Activated CD4-positive, CD25-positive, alpha-beta regulatory T cell treated with anti-CD3 and anti-CD28 coated beads, Interleukin-2, amount 50 U/mL, for 24 hours (primary cell): Measurements from ENCODE around the gene BIN1.
A peak's percentile ranks its signal among the peaks of the same experiment; 100 is the strongest.

Experiments used
- ATAC-seq, 2 donors: fragments of 150-1000 bp; cut with Tn5 transposase; one replicate each; pipeline ENCODE4 v1.10.0; 2021; ENCODE audit warnings: mild to moderate bottlenecking in 1 of 2, moderate library complexity in 1 of 2

Gene BIN1

GRCh38 chr2:127106991-127107621 is at the start of gene BIN1:
Gene BIN1, minus strand, starts transcription at chr2:127107154. Its CDS starts 211 bp downstream, at chr2:127106943.
- ATAC-seq, result peak; percentile 88 to 91

DNA sequence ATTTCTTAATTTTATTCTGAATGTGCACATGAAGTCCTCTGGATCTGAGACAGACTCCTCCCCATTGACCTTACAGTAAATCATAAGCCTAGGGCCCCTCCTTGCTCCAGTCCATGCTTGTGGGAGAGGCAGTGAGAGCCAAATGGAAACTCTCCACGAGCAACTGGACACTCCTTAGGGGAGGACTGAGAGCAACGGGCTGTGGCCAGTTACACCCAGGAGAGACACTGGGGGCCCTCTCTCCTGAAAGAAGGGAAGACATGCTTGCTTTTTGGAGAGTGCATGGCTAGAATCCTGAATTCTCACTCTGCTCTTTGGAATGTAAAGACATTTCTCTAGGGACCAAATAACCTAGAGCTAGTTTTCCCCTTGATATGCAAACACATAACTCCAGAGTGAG is 49.0 kb upstream of the BIN1 start:
- ATAC-seq, result no peak

- ATAC-seq, result no peak
These were observed 48.2 kb upstream of the BIN1 start for GRCh38 chr2:127155028-127155581.

GRCh38 chr2:127154396-127154795 is 47.4 kb upstream of the BIN1 start:
- no peak for ATAC-seq

GRCh38 chr2:127153691-127154158 is 46.8 kb upstream of the BIN1 start:
- ATAC-seq, result no peak

DNA sequence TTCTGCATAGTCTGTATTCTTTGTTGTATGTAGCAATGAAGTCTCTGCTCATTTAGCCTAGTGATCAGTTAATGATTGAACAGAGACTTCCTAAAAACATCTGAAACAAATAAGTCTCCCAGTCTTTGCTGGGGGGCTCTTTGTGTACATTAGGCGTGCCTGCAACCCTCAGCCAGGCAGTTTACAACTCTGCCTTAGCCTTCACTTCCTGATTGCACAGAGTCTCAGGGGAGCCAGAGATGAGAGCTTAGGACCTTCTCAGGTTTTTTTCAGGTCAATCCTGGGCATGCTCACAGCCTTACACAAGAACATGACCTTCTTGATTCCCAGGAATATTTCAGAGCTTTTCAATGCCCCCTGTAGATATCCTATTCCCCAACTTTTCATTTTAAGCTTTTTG is 44.0 kb upstream of the BIN1 start:
- no peak for ATAC-seq

DNA sequence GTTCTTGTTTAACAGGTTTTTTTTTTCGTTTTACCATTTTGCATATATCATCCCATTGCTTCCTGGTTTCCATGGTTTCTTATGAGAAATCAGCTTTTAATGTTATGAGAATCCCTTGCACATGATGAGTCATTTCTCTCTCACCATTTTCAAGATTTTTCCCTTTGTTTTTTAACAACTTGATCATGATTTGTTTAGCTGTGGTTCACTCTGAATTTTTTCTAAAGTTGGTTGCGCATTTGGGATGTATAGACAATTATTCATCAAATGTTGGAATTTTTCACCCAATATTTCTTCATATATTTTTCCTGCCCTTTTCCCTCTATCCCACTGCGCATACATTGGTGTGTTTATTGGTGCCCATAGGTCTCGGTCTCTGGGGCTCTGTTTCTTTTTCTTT is 42.4 kb upstream of the BIN1 start:
- no peak for ATAC-seq

DNA sequence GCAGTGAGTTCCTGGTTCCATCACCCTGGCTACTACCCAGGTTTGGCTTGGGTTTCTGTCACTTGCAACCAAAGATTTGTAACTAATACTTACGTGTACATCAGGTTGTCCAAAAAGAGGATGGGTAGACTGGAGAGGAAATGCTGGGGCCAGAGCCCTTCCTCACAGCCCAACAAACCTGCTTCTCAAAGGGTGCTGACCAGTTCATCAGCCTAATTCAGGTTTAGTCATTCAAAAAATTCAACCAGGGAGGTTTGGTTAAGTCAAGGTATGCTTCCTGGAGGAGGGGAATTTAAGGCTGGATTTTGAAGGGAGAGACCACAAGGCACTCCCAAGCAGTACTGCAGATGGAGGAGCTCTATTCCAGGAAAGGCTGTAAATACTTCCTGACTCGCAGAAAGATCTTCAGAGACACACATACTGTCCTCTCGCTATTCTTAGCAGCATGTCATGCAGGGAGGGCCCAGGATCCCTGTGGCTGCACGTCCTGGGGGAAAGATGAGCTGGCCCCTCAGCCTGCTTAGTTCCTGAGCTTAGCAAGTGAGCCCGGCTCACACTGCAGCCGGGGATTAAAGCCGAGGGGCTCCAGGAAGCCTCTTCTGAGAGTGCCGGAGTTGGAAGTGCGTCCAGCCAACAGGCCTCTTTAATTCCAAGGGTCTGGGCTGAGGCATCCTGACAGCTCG is 40.0 kb upstream of the BIN1 start:
- no peak for ATAC-seq

- ATAC-seq, result no peak
These were observed 39.2 kb upstream of the BIN1 start for GRCh38 chr2:127146071-127146725.

DNA sequence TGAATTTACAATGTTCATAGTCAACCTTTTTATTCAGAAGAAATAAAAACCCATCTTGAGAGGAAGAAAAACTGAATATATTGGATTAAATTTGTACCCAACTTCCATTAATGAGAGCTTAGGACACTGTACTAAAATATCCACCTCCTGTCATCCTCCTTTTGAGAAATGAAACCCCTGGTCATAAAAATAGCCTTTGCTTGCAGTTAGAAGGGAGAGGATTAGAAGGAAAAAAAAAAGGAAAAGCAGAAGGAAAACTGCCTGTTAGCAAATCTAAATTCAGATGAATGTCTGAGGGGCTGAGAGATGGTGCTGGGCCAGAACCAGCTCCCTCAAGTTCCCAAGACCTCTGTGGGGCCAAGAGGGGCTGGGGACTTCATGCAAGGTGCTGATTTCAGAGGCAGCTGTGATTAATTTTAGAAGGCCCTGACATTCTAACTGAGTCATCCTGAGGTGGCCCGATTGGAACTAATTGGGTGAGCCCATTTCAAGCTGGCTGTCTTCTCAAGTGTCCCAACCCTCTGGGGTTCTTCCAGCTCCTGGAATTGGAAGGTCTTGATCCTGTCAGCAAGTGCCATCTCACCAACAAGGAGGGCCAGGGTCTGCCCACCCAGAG is 38.4 kb upstream of the BIN1 start:
- ATAC-seq, result no peak

DNA sequence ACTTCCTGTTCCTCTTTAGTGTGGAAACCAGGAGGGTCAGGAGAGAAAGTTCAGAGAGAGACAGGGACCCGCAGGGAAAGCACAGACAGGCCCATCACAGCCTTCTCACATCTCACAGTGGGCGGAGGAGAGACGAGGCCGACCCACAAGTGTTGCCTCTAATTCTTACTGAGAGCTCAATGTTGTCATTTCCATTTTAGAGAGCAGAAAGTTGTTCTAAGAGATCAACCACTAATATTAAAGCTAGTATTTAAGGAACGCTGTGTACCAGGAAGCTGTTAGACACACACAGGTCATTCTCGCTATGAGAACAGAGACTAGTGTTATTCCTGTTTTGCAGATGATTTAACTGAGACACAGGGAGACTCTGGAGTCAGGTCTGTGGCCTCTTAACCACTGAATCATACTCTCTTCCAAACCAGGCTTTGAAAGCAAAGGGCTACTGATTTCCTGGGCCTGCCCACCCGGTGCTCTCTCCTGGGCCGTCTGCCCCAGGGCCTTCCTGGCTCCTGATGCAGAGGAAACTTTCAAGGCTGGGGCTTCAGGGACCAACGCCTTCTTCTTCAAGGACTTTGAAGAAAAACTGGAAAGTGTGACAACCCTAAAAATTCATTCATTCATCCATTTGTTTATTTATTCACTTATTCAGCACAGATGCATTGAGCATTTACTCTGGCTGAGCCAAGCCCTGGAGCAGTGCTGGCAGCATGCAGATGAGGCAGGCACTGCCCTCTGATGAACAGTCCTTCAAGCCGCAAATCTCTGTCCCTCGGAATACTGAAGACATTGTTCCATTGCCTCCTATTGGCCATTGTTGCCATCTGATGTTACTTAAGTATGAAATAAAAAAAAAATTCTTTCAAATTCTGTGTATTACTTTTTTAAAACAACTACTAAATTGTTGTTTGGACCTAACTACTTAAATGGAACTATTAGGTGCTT is 37.2 kb upstream of the BIN1 start:
- ATAC-seq, result no peak

DNA sequence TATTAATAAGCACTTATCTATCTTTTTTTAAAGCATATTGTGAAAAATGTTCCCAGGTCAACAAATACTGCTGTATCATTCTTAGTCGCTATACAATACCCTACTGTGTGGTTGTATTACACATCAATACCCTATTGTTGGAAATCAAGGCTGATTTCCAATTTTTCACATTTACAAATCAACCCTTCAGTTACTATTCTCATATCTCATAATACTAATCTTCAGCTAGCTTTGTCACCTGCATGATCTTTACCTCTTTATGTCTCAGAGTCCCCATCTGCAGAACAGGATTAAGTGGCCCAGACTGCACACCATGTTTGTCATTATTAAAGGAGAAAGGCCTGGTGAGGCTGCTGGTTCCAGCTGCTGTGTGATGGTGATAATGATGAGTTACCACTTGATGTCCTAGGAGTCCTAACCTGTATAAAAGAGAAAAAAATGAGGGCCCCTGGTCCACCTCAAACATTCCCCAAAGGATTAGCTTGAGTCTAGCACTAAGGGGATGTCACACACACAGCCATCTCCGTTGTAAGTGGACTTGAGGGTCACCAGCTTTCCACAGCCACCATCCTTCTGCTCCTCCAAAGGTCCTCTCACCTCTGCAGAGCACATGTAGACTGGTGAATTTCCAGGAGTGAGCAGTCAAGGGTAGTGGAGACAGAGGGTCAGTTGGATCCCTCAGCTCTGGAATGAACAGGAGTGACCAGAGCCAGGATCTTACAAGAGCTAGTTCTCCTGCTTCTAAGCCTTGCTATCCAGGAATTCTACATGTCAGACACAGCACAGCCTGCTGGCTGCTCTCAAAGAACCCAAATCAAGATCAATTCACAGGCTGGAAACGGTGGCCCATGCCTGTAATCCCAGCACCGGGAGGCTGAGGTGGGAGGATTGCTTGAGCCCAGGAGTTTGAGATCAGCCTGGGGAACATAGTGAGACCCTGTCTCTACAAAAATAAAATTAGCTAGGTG is 36.0 kb upstream of the BIN1 start:
- no peak for ATAC-seq

DNA sequence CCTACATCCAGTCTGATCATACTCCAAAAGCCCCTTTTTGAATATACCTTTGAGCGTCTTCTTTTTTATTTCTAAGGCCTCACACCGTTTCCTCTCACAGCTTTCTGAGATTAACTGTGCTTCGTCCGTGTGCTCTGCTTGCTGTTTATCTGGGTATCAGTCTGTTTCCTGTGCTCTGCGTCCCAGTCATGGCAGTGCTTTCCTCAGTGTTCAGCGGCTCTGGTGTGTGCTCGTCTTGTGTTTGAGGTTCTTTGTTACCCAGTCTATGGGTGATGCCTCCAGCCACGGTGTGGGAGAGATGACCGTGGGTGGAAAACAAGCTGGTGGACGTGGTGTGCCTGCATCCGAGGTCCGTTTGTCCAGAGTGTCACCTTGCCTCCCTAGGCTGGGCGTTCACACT is 33.6 kb upstream of the BIN1 start:
- ATAC-seq, result no peak

DNA sequence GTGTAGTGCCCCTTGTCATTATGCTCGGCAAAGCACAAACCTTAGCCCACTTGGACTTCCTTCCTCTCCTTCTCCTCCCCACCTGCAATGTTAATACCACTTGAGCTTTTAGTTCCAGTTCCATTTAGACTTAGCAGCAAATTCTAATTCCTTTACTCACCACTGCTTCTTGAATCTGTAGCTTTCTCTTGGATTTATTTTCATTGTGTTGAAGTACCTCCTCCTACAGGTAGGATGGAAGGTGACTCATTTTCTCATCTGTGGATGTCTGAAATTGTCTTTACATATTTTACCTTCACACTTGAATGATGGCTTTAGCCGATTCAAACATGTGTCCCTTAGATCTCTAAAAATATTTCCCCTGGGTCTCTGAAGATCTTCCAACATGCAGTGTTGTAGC is 32.8 kb upstream of the BIN1 start:
- no peak for ATAC-seq

DNA sequence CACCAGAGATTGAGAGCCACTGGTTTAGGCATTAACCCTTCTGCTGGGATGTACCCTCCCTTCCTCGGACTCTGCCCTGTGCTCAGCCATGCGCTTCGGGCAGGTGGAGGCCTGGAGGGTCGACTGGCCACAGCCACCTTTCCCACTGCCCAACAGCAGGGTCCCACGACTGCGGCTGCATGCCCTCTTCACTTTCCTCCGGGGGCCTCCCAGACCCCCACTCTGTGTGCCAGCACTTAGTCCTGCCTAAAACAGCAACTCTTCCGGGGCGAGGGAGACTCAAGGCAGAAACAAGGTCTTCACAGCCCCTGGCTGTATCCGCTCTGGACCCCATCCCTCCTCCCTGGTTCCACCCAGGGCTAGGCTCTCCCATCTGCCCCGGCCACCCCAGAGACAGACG is 31.3 kb upstream of the BIN1 start:
- no peak for ATAC-seq

GRCh38 chr2:127137741-127138140 is 30.8 kb upstream of the BIN1 start:
- ATAC-seq, result no peak

- ATAC-seq, result no peak
These were observed 30.3 kb upstream of the BIN1 start for GRCh38 chr2:127137225-127137624.

DNA sequence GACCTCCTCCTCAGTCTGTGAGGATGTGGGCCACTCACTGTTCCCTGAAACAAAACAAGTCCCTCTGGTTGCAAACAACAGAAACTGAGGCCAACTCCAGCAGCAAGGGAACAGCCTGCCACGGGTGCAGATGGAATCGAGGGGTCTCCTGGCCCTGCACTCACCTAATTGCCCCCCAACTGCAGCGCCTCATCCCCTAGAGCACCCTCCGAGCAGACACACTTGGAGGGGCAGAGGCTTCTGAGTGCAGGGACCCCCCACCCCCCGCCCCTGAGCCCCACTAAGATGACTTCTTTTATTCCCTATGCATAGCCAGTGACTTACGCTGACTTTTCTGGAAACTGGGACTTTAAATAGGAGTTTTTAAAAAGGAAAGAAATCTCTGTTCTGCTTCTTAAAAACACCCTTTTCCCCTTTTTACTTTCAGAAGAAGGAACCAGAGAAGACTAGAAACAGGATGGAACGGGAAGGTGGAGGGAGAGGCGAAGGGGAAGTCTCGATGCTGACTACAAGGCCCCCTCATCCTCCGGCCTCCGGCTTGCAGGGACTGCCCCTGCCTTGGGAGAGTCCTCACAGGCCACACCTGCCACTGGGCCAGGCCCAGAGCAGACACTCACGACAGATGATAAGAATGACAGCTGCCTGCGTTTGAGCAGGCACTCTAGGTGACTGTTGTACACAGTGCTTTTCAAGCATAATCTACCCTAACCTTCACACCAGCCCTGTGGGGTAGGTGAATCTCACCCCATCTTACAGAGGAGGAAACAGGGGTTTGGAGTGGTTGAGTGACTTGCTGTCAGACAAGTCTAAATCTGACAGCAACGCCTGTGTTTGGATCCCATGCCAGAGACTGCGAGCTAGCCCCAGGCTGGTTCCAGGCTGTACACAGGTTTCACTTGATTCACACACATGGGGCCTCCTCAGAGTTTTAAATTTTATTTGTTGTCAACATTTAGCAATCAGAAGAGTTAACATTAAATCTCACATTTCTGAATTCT is 28.2 kb upstream of the BIN1 start:
- no peak for ATAC-seq

DNA sequence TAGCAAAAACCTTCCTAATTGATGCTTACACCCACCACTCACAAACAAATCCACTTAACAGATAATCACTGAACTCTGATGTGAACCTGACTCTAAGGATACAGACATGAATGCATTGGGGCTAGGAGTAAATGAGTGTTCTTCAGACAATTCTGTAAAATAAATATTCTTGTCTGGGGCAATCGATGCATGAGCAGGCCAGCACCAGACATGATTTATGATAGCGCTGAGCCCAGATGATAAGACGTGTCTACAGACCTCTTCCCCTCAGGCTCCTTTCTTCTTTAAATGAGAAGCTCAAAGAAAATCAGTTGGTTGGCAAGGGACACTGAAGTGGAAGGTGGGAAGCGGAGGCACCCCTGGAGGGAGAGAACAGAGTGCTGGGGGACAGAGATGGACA is 27.3 kb upstream of the BIN1 start:
- ATAC-seq, result no peak

DNA sequence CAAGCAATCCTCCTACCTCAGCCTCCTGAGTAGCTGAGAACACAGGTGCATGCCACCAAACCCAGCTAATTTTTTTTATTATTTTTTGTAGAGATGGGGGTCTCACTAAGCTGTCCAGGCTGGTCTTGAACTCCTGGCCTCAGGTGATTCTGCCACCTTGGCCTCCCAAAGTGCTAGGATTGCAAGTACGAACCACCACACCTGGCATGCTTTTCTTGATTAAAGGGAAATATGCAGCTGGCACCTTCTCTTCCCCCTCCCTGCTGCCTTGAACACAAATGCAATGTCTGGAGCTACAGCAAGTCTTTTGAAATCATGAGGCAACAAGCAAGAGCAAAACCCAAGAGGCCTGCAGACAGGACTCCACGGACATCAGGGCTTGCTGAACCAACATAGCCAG is 26.8 kb upstream of the BIN1 start:
- ATAC-seq, result no peak
